GM19240 (cell line): ENCODE data around the gene ELAC2.

Source experiments
- DNase-seq: peaks from one replicate; pipeline ENCODE4 v3.0.0; 2011; ENCODE audit warnings: low spot score; ENCODE audit not compliant: insufficient read length

The ELAC2 gene

DNA sequence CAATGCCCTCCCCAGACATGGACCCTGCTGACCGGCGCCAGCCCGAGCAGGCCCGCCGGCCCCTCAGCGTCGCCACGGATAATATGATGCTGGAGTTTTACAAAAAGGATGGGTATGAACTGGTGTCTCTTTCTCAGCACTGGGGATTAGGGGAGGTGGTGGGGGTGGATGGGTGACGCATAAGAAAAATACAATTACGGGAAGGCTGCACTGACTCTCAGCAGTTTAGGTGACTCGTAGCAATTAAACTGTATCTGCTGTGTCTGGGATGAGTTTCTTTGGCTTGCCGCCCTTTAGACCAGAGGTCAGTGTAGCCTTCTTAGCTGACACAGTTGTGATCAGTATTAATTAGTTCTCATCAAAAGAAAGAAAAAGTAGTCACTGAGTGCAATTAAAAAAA lies 59.0 kb downstream of the ELAC2 start:
- DNase-seq: no peak

DNA sequence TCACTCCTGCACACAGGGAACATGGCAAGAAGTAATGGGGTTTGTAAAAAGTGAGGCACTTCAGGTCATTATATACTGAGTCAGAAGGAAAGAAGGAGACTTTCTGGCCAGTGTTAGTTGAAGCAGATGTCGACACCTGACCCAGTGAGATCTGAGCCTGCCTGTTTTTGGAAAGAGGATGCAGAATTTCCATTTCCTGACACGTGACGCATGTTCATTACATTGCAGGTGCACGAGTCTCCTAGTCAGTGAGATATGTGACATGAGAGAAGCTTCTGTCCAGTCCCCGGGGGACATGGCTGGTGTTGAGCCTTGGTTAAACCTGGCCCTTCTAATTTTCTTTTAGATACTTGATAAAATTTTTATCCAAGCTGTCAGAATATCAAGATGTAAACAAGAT lies 62.3 kb downstream of the ELAC2 start:
- no peak for DNase-seq

DNA sequence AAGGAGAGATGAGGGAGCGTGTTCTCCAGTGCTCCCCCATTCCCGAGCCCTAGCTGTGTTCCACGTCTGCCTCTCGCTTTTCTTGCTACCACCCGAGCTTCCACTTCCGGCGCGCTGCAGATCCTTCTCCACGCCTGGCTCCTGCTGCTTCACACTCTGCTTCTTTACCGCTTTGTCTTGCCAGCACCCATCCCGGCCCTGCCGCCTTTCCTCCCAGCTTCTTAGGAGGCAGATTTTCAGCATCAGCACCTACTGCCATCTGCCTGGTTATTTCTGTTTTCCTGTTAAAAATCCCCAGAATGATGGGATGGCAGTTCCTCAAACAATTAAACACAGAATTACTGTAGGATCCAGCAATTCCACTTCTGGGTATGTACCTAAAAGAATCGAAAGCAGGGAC lies 64.7 kb downstream of the ELAC2 start:
- DNase-seq: no peak

DNA sequence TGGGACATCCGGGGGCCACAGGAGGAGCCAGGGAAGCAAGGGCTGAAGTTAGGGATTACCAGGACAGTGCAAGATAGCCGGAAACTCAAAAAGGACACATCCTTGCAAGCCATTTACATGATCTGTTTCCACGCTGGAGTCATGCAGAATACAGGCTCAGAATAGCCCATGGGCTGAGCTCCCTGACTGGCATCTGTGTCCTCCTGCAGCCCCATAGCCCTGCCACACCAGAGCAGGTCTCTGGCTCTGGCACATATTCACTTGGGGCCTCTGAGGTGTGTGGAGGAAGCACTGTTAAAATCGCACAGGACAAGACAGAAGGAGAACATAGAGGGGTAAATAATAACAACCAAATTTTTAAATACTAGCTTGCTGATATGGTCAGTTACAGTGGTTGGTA lies 65.8 kb downstream of the ELAC2 start:
- no peak for DNase-seq

DNA sequence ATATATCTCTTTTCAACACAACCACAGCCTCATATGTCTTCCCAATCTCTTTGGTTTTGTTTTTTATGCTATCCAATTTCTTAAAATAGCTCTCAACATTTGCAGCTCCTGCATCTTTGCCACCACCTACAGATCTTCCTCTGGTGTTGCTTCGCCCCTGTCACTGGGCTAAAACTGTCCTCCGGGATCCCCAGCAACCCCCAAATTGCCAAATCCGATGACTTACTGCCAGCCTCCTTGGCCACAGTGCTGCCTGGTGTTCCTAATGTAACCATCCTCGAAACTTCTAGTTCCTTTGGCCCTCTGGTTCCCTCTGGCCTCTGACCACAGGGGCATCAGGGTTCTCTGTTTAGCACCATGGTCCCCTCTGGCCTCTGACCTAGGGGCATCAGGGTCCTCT lies 70.8 kb downstream of the ELAC2 start:
- no peak for DNase-seq
